ENCODE results near the gene CCDC102B. TPM values are rescaled to one million over a fixed set of nuclear protein-coding genes. Genes with fewer than 3 reads are reported as not detected.
"Not testable (repeated sequence)": the region's sequence is repeated elsewhere in the genome, so short reads cannot be mapped to it uniquely, and the experiment has no call there.

CCDC102B gene
- total RNA-seq, 1 donor from 2014 or later: 1.1 TPM

DNA sequence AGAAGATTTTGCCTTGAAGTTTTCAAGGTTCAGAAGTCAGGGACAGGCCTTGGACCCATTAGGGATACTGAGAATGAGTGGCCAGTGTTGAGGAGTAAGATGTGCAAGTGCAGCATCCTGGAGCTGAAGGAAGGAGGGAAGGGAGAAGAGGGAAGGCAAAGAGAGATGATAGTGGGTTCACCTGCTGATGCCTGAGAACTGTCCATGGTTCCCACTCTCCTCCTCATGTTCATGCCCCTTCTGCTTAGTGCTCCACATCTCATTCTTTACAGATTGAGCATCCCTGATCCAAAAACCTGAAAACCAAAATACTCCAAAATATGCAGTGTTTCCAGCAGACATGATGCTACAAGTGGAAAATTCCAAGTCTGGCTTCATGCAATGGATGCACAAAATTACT lies 137.8 kb downstream of the CCDC102B start:
- no peaks in the 10 kb centered on the region for H3K36me3 Mint-ChIP-seq (ENCODE audit: low read depth)
- no peak overlapping the region for H3K4me3 Mint-ChIP-seq
- no peaks in the 10 kb centered on the region for H3K9me3 Mint-ChIP-seq
- intact Hi-C loops (cut with micrococcal nuclease): no loop called here
- no peaks in the 10 kb centered on the region for H3K27me3 Mint-ChIP-seq (ENCODE audit: insufficient read depth)
- DNase-seq (ENCODE audit: low spot score): no peak
- H3K4me1 Mint-ChIP-seq (ENCODE audit: low read depth): no peaks in the 10 kb centered on the region
- no peak overlapping the region for H3K27ac Mint-ChIP-seq

DNA sequence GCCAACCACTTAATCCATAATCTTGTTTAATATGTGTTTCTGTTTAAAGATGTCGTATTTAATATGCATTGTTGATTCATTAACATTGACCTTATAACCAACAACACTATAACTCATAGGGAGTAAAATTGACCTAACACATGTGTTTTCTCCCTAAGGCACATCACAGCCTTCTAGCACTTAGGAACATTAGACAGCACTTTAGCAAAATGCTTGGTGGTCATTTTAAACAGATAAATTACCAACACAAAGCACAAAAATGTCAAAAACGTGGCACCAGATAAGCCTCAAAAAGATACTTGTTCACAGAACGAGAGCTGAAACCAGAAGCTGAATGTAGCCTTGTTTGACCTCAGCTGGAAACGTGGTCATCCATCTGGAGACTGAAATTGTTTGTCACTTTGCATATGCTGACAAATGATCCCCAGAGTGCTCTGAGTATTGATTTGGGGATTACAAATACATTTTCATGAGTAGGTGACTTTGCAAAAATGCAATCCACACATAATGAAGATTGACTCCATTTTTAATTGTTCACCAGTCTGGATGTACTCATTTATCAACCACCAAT lies 139.2 kb downstream of the CCDC102B start:
- DNase-seq (ENCODE audit: low spot score): no peak
- H3K36me3 Mint-ChIP-seq (ENCODE audit: low read depth): no peaks in the 10 kb centered on the region
- H3K9me3 Mint-ChIP-seq: no peaks in the 10 kb centered on the region
- H3K27me3 Mint-ChIP-seq (ENCODE audit: insufficient read depth): no peaks in the 10 kb centered on the region
- H3K27ac Mint-ChIP-seq: no peak overlapping the region
- H3K4me1 Mint-ChIP-seq (ENCODE audit: low read depth): no peaks in the 10 kb centered on the region
- no peak overlapping the region for H3K4me3 Mint-ChIP-seq
- intact Hi-C loops (cut with micrococcal nuclease): no loop called here

GRCh38 chr18:68940039-68940438 lies 142.2 kb downstream of the CCDC102B start:
- Mint-ChIP-seq H3K9me3 (no peaks in the 10 kb centered on the region), H3K4me1 (ENCODE audit: low read depth) (no peaks in the 10 kb centered on the region)

GRCh38 chr18:68940754-68941153 lies 142.9 kb downstream of the CCDC102B start:
- no peak for DNase-seq (ENCODE audit: low spot score)
- Mint-ChIP-seq H3K36me3 (ENCODE audit: low read depth) (no peaks in the 10 kb centered on the region), H3K4me1 (ENCODE audit: low read depth) (no peaks in the 10 kb centered on the region), H3K9me3 (no peaks in the 10 kb centered on the region), H3K4me3 (no peak overlapping the region), H3K27ac (no peak overlapping the region), H3K27me3 (ENCODE audit: insufficient read depth) (no peaks in the 10 kb centered on the region)
- intact Hi-C loops (cut with micrococcal nuclease): no loop called here

More at GRCh38 chr18:68940039-68940438, 142.2 kb downstream of the CCDC102B start:
- Mint-ChIP-seq H3K27ac (no peak overlapping the region), H3K4me3 (no peak overlapping the region), H3K36me3 (ENCODE audit: low read depth) (no peaks in the 10 kb centered on the region), H3K27me3 (ENCODE audit: insufficient read depth) (no peaks in the 10 kb centered on the region)
- no peak for DNase-seq (ENCODE audit: low spot score)
- intact Hi-C loops (cut with micrococcal nuclease): no loop called here

GRCh38 chr18:68942230-68942629 lies 144.3 kb downstream of the CCDC102B start:
- H3K9me3 Mint-ChIP-seq: no peaks in the 10 kb centered on the region
- H3K36me3 Mint-ChIP-seq (ENCODE audit: low read depth): no peaks in the 10 kb centered on the region
- no peaks in the 10 kb centered on the region for H3K4me1 Mint-ChIP-seq (ENCODE audit: low read depth)
- DNase-seq (ENCODE audit: low spot score): no peak
- H3K27ac Mint-ChIP-seq: no peak overlapping the region
- no peak overlapping the region for H3K4me3 Mint-ChIP-seq
- H3K27me3 Mint-ChIP-seq (ENCODE audit: insufficient read depth): no peaks in the 10 kb centered on the region
- intact Hi-C loops (cut with micrococcal nuclease): no loop called here

DNA sequence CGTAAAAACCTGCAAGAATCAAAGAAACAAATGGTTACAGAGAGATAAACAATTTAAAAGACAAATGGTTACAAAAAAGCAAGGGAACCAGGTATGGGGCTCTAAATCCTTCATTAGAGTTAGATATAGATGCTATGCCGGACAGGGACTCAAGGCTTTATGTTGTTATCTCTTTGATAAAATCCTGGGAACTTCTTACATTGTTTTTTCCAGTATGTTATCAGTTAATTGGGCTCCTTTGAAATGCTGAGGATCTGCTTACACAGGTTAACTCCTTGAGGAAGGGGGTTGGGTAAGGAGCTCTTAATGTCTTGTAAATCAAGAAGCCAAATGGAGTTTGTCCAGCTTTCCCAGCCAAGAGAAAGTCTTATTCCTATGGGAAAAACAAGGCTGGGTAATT lies 146.0 kb downstream of the CCDC102B start:
- H3K4me3 Mint-ChIP-seq; DNase-seq (ENCODE audit: low spot score); H3K27me3 Mint-ChIP-seq (ENCODE audit: insufficient read depth); H3K9me3 Mint-ChIP-seq; H3K27ac Mint-ChIP-seq; intact Hi-C loops (cut with micrococcal nuclease); H3K4me1 Mint-ChIP-seq (ENCODE audit: low read depth); H3K36me3 Mint-ChIP-seq (ENCODE audit: low read depth): not testable (repeated sequence)

GRCh38 chr18:68944330-68944729 lies 146.4 kb downstream of the CCDC102B start:
- Mint-ChIP-seq H3K27ac (no peak overlapping the region), H3K27me3 (ENCODE audit: insufficient read depth) (no peaks in the 10 kb centered on the region), H3K4me3 (no peak overlapping the region), H3K9me3 (no peaks in the 10 kb centered on the region), H3K36me3 (ENCODE audit: low read depth) (no peaks in the 10 kb centered on the region), H3K4me1 (ENCODE audit: low read depth) (no peaks in the 10 kb centered on the region)
- intact Hi-C loops (cut with micrococcal nuclease): no loop called here
- no peak for DNase-seq (ENCODE audit: low spot score)

GRCh38 chr18:68944826-68945225 lies 146.9 kb downstream of the CCDC102B start:
- Mint-ChIP-seq H3K9me3 (no peaks in the 10 kb centered on the region), H3K4me3 (no peak overlapping the region), H3K36me3 (ENCODE audit: low read depth) (no peaks in the 10 kb centered on the region), H3K27me3 (ENCODE audit: insufficient read depth) (no peaks in the 10 kb centered on the region), H3K27ac (no peak overlapping the region), H3K4me1 (ENCODE audit: low read depth) (no peaks in the 10 kb centered on the region)
- intact Hi-C loops (cut with micrococcal nuclease): no loop called here
- no peak for DNase-seq (ENCODE audit: low spot score)

GRCh38 chr18:68948622-68949021 lies 150.7 kb downstream of the CCDC102B start:
- no peak overlapping the region for H3K27ac Mint-ChIP-seq
- intact Hi-C loops (cut with micrococcal nuclease): no loop called here

DNA sequence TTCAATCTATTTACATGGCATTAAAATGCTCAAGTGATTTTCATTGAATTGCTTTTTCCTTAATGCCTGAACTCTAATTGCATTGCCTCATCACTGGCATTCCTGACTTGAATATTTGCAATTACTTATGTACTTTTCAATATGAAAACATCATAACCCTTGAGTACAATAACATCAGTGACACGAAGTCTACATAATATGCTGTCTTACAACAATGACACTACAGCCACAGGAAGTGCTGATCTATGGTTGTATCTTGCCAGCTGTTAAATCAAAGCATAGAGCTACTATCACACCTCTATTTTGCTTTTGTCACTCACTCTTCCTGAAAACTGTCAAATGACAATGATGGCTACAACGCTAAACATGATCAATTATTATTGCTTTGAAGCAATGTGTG lies 156.9 kb downstream of the CCDC102B start:
- Mint-ChIP-seq H3K27me3 (ENCODE audit: insufficient read depth) (no peaks in the 10 kb centered on the region), H3K4me1 (ENCODE audit: low read depth) (no peaks in the 10 kb centered on the region), H3K4me3 (no peak overlapping the region), H3K9me3 (no peaks in the 10 kb centered on the region), H3K36me3 (ENCODE audit: low read depth) (no peaks in the 10 kb centered on the region), H3K27ac (no peak overlapping the region)
- no peak for DNase-seq (ENCODE audit: low spot score)
- intact Hi-C loops (cut with micrococcal nuclease): no loop called here

More at GRCh38 chr18:68948622-68949021, 150.7 kb downstream of the CCDC102B start:
- no peak for DNase-seq (ENCODE audit: low spot score)
- no peaks in the 10 kb centered on the region for H3K9me3 Mint-ChIP-seq
- no peaks in the 10 kb centered on the region for H3K4me1 Mint-ChIP-seq (ENCODE audit: low read depth)
- H3K27me3 Mint-ChIP-seq (ENCODE audit: insufficient read depth): no peaks in the 10 kb centered on the region
- H3K36me3 Mint-ChIP-seq (ENCODE audit: low read depth): no peaks in the 10 kb centered on the region
- H3K4me3 Mint-ChIP-seq: no peak overlapping the region

- no peaks in the 10 kb centered on the region for H3K36me3 Mint-ChIP-seq (ENCODE audit: low read depth)
Measured at GRCh38 chr18:68956650-68957049, 158.8 kb downstream of the CCDC102B start.

DNA sequence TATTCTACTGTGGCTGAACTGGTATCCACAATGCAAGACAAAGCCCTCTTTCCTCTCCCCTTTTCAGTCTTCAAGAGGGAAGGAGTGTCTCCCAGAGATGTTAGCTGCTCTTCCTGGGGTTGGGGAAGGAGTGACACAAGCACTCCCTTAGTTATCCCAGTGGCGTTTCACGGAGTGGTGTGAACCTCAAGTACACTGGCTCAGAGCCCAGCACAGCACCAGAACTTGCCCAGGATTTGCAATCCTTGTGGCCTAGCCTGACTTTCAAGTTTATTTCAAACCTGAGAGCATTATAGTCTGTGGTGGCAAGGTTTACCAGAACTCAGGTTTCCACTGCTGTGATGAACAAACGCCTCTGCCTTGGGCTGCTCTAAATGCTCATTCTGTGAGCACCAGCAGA lies 162.5 kb downstream of the CCDC102B start:
- no peaks in the 10 kb centered on the region for H3K36me3 Mint-ChIP-seq (ENCODE audit: low read depth)
- no peak overlapping the region for H3K27ac Mint-ChIP-seq
- no peak for DNase-seq (ENCODE audit: low spot score)
- no peak overlapping the region for H3K4me3 Mint-ChIP-seq
- no peaks in the 10 kb centered on the region for H3K4me1 Mint-ChIP-seq (ENCODE audit: low read depth)
- intact Hi-C loops (cut with micrococcal nuclease): no loop called here
- H3K9me3 Mint-ChIP-seq: no peaks in the 10 kb centered on the region
- no peaks in the 10 kb centered on the region for H3K27me3 Mint-ChIP-seq (ENCODE audit: insufficient read depth)

More at GRCh38 chr18:68956650-68957049, 158.8 kb downstream of the CCDC102B start:
- Mint-ChIP-seq H3K9me3 (no peaks in the 10 kb centered on the region), H3K27me3 (ENCODE audit: insufficient read depth) (no peaks in the 10 kb centered on the region), H3K4me1 (ENCODE audit: low read depth) (no peaks in the 10 kb centered on the region), H3K27ac (no peak overlapping the region), H3K4me3 (no peak overlapping the region)
- intact Hi-C loops (cut with micrococcal nuclease): no loop called here
- no peak for DNase-seq (ENCODE audit: low spot score)

- no peak overlapping the region for H3K27ac Mint-ChIP-seq
- no peaks in the 10 kb centered on the region for H3K36me3 Mint-ChIP-seq (ENCODE audit: low read depth)
- H3K9me3 Mint-ChIP-seq: no peaks in the 10 kb centered on the region
- intact Hi-C loops (cut with micrococcal nuclease): no loop called here
- no peaks in the 10 kb centered on the region for H3K4me1 Mint-ChIP-seq (ENCODE audit: low read depth)
- H3K27me3 Mint-ChIP-seq (ENCODE audit: insufficient read depth): no peaks in the 10 kb centered on the region
- no peak for DNase-seq (ENCODE audit: low spot score)
- no peak overlapping the region for H3K4me3 Mint-ChIP-seq
Measured at GRCh38 chr18:68962623-68963022, 164.7 kb downstream of the CCDC102B start.

- Mint-ChIP-seq H3K27me3 (ENCODE audit: insufficient read depth) (peaks cover 1% of the 10 kb centered on the region), H3K36me3 (ENCODE audit: low read depth) (no peaks in the 10 kb centered on the region), H3K9me3 (no peaks in the 10 kb centered on the region), H3K4me3 (no peak overlapping the region), H3K27ac (no peak overlapping the region), H3K4me1 (ENCODE audit: low read depth) (no peaks in the 10 kb centered on the region)
- intact Hi-C loops (cut with micrococcal nuclease): no loop called here
- no peak for DNase-seq (ENCODE audit: low spot score)
Measured at GRCh38 chr18:68965817-68966216, 167.9 kb downstream of the CCDC102B start.
